ENCODE results near the gene INTS12.

INTS12 gene

GRCh38 chr4:105679186-105679585, 29.3 kb downstream of the INTS12 start:
- no peak for DNase-seq

- no peak for DNase-seq
Observed at GRCh38 chr4:105677709-105678108, 30.8 kb downstream of the INTS12 start.

GRCh38 chr4:105674011-105674410, 34.5 kb downstream of the INTS12 start:
- no peak for DNase-seq

- no peak for DNase-seq
Observed at GRCh38 chr4:105671301-105671700, 37.2 kb downstream of the INTS12 start.

GRCh38 chr4:105670684-105671083, 37.8 kb downstream of the INTS12 start:
- no peak for DNase-seq

- DNase-seq = no peak
Observed at GRCh38 chr4:105666693-105667092, 41.8 kb downstream of the INTS12 start.

DNA sequence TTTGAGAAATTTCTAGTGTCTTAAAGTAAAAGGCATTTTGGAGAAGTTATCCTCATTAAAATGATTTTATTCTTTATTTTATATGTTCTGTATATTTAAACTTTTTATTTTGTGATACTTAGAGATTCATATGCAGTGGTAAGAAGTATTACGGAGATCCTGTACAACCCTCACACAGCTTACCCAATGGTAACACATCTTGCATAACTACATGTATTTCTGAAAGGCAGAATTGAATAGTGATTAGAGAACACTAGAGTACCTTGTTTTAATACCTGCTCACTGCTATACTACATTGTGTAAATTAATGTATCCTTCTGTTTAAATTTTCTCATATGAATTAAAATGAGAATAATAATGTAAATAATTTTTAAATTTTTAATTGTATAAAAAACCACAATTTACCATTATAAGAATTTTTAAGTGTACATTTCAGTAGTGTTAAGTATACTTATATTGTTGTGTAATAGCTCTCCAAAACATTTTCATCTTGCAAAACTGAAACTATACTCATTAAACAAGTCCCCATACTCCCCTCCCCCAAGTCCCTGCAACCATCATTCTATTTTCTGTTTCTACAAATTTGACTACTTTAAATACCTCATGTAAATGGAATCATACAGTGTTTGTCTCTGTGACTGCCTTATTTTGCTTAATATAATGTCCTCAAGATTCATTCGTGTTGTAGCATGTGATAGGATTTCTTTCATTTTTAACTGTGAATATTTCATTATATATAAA, 45.4 kb downstream of the INTS12 start:
- no peak for DNase-seq

DNA sequence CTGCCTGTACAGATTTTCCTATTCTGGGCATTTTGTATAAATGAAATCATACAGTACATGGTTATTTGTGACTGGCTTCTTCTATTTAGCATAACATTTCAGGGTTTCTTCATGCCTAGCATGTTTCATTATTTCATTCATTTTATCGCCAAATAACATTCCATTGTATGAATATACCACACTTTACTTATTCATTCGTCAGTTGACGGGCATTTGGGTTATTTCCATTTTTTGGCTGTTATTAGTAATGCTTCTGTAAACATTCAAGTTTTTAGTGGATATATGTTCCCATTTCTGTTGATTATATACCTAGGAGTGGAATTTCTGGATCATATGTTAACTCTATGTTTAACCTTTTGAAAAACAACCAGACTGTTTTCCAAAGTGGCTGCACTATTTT, 47.5 kb downstream of the INTS12 start:
- DNase-seq = no peak

DNA sequence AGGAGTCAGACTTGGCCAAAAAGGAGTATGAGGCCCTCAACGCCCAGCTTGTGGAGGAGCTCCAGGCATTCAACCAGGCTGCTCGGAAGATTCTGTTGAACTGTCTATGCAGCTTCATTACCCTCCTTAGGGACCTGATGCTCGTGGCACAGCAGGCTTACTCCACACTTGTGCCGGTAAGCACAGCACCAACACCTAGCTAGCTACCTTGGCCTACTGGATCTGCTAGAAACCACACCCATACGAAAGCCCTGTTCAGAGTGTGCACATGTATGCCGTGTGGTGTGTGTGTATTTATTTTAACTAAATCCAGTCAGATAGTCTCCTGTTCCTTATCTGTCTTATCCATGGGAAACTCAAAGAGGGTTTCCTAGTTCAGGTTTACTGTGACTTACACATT, 49.3 kb downstream of the INTS12 start:
- no peak for DNase-seq

DNA sequence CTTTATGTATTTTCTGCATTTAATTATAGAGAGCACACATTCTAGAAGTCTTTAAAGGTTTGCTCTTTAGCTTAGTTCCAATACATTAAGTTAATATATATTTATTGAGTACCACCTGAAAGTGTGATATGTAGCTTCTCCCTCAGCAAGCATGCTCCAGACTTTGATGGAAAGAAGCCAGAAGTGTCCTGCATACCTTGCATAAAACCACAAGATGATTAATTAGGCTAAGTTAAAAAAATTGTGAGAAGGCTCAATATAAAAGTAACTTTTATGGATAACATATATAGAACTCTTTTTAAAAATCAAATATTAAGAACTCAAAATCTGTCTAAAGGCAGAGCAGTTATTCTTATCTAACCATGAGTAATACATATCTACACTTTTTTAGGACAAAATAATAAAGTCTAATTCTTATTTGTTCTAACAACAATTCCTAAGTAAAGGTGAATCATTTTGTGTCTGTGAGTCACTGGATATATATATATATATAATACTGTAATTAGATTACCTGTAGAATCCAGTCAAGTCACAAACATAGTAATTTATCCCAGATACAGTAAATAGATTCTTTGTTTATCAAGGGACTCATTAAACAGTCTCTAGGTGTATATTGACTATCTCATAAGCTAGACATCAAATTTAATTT, 51.2 kb downstream of the INTS12 start:
- no peak for DNase-seq

GRCh38 chr4:105652286-105652888, 56.1 kb downstream of the INTS12 start:
- DNase-seq = no peak

GRCh38 chr4:105651884-105652283, 56.6 kb downstream of the INTS12 start:
- no peak for DNase-seq

DNA sequence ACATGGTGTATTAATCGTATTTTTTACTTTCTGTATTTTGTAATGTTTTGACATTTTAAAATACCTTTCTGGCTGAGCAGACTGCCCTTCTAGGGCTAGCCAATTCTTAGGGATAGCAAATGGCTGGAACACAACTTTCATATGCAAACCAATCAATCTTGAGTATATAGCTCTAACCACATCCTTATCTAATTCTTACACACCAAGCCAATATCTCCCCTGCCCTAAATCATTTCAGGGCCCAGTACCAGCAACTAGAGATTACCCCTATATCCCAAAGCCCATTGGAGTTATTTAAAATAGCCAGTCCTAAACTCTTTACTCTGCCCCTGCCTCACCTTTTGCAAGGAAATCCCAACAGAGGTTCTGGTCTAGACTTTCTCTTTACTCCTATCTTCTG, 58.3 kb downstream of the INTS12 start:
- no peak for DNase-seq

DNA sequence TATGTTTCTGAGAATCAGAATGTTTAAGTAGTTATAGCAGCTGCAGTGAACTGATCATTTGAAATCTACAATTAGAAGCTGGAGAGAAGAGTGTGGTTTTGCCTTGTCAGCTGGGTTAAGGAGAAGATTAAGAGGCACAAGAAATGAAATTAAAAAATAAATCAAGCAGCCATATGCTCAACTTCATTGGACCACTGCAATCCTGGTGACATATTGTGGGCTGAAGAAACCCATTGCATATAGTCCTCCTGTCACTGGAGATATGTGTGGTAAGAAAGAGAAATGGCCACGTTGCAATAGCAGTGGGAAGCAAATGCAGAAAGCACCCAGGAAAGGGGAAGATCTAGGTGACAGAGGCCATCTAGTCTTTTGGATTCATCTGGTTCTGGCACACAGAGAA, 63.0 kb downstream of the INTS12 start:
- no peak for DNase-seq

DNA sequence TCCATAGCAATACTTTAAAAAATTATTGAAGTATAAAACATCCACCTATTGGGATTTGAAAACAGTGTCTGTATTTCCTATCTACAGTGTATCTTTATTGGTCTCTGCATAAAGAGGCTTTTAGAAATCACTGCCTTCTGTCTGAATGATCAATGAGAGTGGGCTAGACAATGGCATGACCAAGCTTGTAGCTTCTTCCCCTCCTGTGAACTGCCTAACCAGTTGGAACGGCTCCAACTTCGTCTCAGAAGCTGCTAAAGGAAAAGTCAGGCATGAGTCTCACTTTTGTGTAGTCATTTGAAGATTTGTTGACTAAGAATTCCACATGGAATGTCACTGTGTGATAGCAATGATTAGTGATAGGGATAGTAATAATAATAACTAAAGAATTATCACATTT, 64.2 kb downstream of the INTS12 start:
- DNase-seq = no peak

- DNase-seq = no peak
Observed at GRCh38 chr4:105641845-105642244, 66.6 kb downstream of the INTS12 start.

DNA sequence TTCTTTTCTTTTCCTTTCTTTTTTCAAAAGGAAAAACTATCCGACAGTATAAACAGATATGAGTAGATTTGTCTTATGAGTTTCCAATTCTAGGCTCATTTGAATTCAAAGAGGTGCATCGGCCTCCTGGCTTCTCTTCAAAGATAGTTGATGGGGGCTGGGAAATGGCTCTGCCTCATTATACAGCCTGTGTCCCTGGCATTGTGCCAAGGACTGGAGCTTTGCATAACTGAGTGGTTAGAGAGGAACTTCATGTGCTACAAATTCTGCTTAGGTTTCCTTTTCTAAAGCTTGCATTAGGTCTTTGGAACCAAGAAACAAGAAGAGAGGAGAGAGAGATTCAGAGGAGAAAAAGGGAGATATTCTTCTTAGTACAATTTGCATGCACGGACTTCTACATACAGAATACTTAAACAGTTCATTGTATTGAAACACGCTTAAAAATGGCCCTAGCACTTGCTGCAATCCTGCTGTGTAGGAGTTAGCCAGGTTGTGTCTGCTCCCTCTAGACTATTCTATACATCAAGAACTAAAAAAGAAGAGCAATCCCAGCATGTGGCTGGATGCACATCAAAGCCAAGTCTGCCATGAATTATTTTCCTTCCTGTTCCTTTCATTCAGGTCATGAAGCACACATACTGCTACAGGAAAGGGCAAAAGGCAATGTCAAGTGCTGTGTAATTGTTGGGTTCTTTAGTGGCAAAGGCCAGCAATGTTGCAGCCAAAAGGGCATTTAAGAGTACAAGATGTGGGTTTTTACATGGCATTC, 70.9 kb downstream of the INTS12 start:
- DNase-seq = no peak

DNA sequence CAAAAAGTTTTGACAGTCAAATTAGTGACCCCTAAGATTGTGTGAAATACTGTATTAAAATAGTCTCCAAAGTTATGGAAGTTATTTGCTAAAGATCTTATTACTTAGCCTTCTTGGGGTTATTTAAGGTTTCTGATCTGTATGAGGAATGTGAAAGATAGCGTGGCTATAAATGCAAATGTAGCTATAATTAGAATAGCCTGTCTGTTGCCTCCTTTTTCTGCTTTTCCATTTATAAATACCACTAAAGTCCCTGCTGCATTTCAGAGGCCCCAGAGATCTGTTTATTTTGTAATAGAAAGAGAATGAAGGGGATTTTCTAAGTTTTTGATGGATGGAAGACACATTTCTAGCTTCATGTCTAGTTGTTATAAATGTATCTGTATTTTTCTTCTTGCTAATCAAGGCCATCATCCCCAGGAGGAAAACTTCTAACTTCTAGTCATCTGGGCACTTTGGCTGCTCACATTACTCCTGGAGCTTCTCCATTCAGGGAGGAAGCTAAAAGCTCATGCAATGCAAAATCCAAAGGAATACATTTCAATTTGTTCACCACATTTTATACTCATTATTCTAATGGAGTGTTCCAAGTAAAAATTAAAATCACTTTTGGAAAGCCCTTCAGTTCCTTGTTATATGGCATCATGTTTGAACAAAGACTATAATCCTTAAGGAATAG, 73.9 kb downstream of the INTS12 start:
- DNase-seq = no peak

- DNase-seq = no peak
Observed at GRCh38 chr4:105633241-105633640, 75.2 kb downstream of the INTS12 start.

Measured in activated CD4-positive, alpha-beta T cell treated with anti-CD3 and anti-CD28 coated beads, Interleukin-2, amount 50 U/mL, for 48 hours (primary cell).